NCI-H2196 (cell line): ENCODE data around the gene SETD6.

ENCODE experiments used
- DNase-seq: peaks from one replicate; lab custom pipeline; 2025; ENCODE audit not compliant: unreplicated experiment; lab: John Stamatoyannopoulos, UW

SETD6 gene

DNA sequence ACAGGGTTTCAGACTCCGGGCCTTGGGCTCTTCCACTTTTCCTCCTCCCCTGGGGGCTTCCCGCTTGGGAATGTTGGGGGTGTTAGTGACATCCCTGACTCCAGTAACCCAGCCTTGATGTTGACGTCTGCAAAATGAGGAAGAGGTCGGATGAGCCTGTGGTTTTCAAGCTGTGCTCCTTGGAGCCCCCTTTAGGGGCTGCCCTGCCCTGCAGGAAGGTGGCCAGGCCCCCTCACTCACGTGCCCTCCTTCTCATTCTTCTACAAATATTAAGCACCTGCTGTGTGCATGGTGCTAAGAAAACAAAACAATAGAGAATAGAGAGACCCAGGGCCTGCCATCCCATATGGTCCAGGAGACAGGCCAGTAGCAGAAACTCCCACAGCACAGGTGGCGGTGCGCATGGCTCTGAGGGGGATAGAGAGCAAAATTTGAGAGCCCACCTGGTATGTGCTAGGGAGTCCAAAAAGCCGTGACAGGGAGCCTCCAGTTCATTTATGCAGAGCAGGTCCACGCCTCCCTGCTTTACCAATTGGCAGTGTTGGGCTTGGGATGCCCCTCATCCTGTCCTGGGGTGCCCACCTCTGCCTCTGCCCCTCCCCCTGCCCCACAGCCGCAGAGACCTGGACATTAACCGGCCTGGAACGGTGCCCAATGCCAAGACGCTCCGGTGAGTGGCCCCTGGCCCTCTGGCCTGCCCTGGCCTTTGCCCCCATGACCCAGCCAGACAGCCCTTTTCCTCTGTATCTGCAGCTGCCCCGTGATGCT is 7.9 kb upstream of the SETD6 start:
- no peak for DNase-seq

DNA sequence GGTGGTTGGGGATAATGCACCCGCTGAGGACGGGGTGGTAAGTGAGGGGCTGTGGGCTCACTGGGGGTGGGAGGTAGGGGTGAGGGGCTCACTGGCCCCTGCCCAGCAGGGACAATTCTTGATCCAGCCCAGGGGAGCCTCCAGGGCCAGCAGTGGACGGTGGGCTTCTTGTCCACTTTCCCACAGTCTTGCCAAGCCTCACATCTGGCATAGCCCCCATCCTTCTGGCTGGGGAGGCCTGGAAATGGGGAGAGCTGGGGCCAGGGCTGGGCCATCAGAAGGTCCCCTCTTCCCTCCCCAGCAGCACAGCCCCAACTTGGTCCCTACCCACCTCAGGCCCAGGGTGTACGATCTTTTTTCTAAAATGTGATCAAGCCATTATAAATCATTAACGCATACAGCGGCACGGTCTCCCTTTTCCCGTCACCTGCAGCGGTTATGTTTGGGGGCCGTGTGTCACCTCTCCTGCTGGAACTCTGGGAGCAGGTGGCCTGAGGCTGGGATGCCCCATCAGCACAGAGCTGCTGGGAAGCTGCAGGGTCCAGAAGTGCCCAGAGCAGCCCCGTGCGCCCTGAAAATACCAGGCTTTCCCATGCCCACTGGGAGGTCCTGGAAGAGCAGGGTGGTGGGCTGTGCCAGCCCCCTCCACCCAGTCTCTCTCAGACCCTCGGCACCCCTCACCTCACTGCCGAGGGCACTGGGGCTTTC is 7.2 kb upstream of the SETD6 start:
- no peak for DNase-seq

DNA sequence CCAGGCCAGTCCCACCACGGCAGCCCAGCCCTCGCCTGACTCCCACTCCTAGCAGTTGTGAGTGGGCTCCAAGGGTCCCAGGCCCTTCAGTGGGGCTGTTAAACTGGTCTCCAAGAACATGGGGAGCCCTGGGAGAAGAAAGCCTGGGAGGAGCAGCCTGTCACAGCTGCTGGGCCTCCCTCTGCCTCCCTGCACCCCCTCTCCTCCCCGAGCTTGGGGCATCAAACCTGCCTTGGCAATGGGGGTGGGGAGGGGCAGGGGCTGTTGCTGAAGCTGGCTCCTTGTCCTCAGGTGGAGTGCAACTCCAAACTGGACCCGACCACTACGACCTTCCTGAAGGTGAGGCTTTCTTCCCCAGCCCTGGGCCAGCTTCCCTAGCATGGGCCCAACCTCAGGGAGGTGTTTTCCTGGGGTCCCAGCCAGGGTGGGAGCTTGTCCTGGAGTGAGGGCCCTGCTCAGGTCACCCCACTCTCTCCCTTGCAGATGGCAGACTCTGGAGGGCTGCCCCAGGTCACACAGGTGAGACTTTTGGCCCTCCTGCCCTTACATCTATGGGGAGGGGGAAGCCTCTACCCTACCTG is 6.6 kb upstream of the SETD6 start:
- no peak for DNase-seq

DNA sequence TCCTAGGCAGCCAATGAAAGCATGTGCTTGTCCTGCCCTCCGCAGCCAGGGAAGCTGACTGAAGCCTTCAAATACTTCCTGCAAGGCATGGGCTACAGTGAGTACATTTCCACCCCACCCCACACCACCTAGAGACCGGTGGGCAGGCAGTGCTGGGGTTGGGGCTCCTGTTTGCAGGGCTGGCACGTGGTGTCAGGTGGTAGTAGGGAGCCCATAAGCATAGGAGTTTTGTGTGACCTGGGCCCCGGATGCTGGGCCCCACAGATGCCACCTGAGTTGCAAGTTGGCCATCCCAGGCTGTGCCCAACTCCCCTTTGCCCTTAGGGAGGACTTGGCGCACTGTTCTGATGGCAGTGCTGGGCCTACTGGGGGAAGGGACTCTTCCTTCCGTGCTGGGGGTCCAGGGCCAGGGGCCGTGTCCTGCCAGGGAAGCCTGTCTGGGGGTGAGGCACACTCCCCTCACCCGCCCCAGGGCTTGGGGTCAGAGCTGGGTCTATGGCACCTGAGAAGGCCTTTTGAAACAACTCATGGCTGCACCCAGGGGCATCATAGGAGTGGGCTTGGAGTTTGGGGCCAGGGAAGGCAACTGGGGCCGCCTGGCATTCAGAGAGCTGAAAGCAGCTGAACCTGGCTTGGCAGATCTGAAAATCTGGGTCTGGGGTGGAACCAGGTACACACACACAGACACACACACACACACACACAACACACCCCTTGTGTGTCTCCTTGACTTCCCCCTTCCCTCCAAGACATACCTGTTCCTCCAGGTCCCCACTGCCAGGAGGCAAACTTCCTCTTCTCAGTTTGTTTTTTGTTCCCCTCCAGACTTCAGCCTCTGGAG is 5.8 kb upstream of the SETD6 start:
- no peak for DNase-seq

DNA sequence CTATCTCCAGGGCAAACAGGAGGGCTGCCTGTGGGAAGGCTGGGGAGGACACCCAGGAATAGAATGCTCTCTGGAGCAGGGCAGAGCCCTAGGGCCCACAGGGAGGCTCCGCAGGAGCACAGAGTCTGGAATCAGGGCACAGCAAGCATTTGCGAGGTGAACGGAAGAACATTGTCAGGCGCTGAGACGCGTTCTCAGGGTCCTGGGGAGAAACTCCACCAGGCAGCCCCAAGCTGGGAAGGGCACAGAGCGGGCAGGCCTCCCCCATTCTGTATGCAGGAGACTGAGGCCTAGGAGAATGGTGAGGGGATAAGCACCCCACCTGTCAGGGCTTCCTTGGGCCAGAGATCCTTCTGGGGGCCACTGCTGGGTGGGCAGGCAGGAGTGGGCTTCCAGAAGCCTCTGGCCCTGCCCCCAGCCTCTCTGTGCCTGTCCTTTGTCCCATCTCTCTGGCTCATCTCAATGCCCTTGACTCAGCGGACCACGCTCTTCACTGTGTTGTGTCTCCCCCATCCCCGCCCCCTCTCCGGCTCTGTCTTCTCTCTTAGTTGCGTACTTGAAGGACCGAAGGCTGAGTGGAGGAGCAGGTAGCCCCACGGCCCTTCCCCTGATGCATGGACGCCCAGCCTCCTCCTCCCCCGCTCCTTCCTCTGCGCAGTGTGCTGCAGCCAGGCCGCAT is 5.1 kb upstream of the SETD6 start:
- DNase-seq: no peak

DNA sequence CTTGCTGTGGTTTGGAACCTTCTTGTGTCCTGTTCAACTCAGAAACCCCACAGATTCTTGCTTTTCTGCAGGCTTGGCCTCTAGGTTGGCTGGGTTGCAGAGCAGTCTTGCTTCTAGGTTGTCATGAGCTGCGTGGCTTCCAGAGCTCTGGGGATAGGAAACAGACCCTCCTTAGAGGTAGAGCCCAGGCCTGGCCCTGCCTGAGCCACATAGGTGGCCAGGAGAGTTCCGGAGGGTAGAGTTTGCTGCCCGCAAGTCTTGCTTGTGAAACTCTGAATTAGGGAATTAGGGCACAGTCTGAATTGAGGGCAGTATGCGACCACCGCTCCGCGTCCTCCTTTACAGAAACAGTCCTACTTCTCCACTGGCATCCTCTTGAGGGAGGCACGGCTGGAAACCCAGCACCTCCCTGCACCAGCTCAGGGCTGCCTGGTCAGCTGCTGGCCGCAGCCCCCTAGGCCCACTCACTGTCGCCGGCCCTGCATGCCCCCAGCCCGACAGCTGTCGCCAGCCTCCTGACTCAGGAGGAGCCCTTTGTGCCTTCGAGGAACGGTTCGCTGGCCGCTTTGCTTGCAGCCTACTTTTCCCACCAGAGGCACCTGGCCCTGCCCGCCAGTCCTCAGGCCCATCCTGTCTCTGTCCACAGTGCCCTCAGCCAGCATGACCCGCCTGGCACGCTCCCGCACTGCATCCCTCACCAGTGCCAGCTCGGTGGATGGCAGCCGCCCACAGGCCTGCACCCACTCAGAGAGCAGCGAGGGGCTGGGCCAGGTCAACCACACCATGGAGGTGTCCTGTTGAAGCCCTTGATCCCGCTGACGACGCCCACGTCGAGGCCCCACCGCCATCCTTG is 4.3 kb upstream of the SETD6 start:
- DNase-seq: no peak

DNA sequence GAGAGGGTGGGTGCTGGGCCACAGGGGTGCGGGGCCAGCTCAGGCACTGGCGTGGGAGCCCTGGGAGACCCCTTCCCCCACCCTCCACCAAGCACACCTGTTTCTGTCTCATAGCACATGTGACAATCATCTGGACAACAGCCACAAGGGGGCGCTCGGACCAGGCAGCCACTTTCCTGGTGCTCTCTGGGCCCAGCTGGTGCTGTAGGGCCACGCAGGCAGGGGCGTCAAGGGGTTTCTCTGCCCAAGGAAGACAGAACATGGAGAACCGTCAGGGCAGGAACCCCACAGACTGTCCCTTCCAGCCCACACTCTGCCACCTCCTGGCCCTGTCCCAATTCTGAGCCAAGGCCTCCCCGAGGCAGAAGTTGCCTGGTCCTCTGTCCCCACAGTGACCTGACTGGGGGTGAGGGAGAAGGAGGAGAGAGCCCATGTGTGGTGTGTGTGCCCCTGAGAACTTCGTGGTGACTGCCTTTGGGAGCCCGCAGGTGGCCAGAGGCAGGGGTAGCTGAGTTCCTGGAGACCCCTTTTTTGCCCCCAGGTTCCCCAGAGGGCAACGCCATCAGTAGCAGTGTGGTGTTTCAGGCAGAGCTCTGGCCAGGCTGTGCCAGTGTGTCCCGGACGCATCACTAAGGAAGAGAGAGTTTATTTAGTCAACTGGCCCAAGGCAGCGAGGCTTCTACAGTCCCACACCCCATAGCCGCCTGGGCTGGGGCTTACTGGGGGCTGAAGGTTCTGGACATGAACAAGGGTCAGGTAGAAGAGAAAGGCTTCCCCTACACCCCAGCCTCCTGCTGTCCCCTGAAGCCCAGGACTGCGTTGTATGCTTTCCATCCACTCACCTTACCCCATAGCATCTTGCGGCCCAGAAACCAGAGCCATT is 3.1 kb upstream of the SETD6 start:
- DNase-seq: peak; percentile 32

DNA sequence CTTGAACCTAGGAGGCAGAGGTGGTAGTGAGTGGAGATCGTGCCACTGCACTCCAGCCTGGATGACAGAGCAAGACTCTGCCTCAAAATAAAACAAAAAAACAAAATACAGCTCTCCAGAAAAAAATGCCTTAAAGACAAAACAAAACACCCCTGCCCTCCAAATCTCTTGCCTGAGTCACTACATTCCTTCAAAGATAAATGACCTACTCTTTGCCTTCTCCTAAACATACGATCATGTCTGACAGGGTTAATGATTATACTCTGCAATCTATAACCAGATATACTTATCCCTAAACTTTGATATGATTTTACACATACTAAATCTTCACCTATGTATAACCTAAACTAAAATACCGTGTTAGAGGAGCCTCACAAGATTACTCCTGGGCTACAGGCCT is 1.4 kb upstream of the SETD6 start:
- no peak for DNase-seq

DNA sequence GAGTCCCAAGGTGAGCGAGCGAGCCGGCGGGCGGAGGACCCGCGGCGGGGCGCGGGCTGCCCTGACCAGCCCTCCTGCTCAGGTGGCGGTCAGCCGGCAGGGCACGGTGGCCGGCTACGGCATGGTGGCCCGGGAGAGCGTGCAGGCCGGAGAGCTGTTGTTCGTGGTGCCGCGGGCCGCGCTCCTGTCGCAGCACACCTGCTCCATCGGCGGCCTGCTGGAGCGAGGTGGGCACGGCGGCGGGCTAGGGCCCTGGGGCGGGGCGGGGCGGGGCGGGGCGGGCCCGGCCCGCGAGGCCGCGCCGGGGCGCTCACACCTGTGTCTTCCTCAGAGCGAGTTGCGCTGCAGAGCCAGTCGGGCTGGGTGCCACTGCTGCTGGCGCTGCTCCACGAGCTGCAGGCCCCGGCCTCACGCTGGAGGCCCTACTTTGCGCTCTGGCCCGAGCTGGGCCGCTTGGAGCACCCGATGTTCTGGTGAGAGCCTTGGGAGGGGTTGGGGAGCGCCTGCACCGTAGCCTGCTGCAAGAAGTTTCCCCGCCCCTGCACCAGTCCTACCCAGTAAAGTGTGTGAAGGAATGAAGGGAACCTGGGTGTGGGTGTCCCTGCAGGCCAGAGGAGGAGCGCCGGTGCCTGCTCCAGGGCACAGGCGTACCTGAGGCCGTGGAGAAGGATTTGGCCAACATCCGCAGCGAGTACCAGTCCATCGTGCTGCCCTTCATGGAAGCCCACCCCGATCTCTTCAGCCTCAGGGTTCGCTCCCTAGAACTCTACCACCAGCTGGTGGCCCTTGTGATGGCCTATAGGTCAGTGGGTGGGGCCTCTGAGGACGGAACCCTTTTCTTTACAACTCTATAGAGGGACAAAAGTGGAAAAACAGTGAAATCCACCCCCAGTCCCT is 802 bp downstream of the SETD6 start:
- peak; percentile 26 for DNase-seq

DNA sequence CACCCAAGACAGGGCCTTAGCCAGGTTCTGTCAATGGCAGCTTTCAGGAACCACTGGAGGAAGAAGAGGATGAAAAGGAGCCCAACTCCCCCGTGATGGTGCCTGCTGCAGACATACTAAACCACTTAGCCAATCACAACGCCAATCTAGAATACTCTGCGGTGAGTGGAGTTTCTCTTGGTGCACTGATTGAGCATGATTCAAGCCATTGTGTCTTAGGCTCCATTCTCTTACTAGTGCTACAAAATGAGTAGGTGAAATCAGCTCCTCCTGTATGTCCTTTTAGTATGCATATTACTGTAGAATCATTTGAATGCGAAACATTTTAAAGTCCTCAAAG is 1.4 kb downstream of the SETD6 start:
- no peak for DNase-seq

DNA sequence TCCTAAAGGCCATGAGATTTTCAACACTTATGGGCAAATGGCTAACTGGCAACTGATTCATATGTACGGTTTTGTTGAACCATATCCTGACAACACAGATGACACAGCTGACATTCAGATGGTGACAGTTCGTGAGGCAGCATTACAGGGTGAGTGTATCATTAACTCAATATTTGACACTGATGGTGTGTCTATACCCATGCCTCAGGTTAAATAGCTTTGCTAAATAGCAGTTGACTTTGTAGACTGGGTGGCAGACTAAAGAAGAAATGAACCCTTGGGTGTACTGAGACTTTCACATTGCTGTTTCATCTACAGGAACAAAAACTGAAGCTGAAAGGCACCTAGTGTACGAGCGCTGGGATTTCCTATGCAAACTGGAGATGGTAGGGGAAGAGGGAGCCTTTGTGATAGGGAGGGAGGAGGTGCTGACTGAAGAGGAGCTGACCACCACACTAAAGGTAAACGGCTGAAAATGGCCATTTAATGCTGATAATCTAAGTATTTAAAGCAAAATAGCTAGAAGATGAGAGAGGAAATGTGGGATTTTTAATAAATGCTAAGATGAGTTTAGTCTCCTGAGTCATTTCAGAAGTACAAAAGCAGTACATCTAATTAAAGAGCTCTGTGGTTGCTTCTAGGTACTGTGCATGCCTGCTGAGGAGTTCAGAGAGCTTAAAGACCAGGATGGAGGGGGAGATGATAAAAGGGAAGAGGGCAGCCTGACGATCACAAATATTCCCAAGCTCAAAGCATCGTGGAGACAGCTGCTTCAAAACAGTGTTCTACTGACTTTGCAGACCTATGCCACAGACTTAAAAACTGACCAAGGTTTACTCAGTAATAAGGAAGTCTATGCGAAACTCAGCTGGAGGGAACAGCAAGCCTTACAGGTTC is 3.0 kb downstream of the SETD6 start:
- DNase-seq: no peak

DNA sequence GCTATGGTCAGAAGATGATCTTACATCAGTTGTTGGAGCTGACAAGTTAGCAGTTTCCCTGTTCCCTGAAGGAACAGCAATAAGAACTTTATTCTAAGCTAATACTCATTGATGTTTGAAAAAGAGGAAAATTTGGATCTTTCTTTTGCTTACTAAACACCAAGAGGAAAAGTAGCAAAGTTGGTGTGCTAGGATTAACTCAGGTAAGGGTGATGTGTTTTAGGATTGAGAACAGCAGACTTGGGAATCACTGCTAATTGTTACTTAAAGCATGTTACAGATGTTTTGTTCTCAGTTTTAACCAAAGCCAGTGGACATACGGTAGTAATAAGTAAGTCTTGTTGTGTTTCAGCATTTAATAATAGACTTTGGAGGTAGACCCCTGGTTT is 3.7 kb downstream of the SETD6 start:
- DNase-seq: no peak

DNA sequence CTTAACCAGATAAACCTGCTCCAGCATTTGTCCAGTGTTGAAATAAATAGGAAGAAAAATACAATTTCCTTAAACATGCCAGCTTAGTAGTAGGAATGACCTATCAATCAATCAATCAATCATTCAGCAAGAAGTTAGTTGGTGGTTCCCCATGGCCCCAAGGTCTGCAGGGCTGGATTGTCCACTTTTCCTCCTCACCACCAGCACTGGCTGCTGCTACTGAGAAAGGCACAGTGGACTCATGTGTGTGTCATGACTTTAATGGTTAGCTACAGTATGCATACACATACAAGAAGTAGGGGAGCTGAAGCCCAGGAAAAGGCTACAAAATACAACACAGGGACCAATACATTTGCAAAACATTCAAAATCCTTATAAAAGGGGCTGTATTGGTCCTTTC is 4.4 kb downstream of the SETD6 start:
- no peak for DNase-seq

DNA sequence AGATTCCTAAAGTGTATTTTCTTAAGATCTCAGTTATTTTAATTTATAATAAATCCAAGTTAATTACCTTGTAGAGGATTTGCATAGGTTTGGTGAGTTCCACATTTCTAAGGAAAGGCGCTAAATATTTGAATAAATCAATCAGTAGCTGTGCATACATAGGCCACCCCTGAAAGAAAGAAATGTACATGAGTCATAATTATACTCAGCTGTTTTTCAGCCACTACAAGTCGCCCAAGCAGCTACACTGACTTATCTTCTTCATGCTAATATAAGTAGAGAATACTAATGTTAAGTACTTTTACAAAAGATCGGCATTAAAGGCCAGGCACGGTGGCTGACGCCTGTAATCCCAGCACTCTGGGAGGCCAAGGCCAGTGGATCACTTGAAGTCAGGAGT is 14.9 kb downstream of the SETD6 start:
- no peak for DNase-seq

DNA sequence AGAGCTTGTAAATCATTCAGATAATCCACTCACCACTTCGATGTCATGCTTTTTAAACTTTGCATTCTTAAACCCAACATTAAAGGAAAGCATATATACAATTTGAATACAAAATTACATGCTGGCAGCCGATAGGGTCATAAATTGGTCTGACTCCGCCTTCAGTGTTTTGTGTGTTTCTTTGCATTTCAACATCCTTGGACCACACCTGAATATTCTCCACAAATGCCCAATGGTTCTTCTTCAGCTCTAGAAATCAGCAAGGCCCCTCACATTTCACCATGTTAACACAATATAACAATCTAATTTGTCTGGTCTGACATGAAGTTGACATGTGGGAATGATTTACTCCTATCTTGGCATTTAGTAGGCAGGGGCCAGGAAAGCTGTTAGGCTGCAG is 17.1 kb downstream of the SETD6 start:
- no peak for DNase-seq

DNA sequence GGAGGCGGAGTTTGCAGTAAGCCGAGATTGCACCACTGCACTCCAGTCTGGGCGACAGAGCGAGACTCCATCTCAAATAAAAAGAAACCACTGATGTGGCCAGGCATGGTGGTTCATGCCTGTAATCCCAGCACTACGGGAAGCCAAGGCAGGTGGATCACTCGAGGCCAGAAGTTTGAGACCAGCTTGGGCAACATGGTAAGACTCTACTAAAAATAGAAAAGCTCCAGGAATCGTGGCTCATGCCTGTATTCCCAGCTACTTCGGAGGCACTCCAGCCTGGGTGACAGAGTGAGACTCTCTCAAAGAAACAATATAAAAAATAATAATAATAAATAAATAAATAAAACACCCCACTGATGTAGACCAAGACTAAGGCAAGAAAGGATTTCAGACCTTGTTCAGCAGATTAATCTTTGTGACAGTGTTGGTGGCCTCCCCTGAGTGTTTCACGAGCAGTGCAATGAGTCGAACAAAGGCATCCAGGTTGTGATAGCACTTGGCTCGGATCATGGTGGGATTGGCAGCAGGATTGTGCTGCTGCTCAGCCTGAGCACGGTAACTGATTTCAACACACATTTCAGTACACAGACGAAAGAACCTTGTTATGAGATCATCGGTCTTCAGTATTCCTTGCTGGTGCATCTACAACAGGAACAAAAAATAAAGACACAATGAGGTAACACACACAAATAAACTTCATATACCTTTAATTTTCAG is 18.6 kb downstream of the SETD6 start:
- no peak for DNase-seq

DNA sequence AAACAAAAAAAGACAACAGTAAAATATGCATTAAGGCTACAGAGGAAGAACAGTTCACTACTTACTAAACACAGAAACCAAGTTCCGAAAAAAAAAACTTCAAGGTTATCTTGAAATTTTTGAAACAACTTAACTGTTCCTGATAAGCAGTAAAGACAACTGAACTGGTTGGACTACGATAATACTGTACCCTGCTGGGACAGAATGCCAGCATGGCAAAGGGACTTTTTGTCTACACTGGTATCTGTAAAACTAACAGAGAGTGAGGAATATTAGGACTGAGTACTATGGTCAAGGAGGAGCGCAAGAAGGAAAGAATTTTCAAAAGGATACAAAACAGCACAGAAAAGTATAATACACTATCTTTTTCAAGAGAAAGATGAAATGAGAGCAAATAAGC is 19.8 kb downstream of the SETD6 start:
- DNase-seq: no peak
